HCT116 (cell line): Measurements from ENCODE around the gene PLEKHA5. TPM values are rescaled to one million over a fixed set of nuclear protein-coding genes. Genes with fewer than 3 reads are reported as not detected.

Experiments used
- ATAC-seq: fragments of 200-7000 bp; cut with Tn5 transposase; 2 replicates; pipeline ENCODE4 v1.9.1; 2020; ENCODE audit warnings: mild to moderate bottlenecking, moderate library complexity
- BruUV-seq: library from RNA; stranded (reverse); fragments of 400-500 nt; replicated peaks from 2 replicates; lab custom pipeline; 2021; lab: Mats Ljungman, UMichigan
- CTCF ChIA-PET: fragments of 300-600 bp; sonication (Branson Sonifier 250); formaldehyde crosslinking; loops from one replicate; lab custom pipeline; 2021; ENCODE audit warnings: antibody characterized with exemption; lab: Charles Lee
- POLR2A ChIA-PET: fragments of 300-600, 350-600 bp; sonication (Branson Sonifier 250); formaldehyde crosslinking; loops from one replicate; lab custom pipeline; 2021; ENCODE audit warnings: antibody characterized with exemption; lab: Charles Lee
- RAD21 ChIA-PET, 2 experiments: fragments of 300-600 bp; sonication (Branson Sonifier 250); formaldehyde crosslinking; loops; one replicate each; lab custom pipeline; 2023; ENCODE audit warnings: low total read pairs in 2 of 2; ENCODE audit not compliant: uncharacterized antibody in 2 of 2, unreplicated experiment in 2 of 2, low non-redundant PET in 1 of 2; lab: Charles Lee
- DNase-seq: peaks from one replicate; pipeline ENCODE4 v3.0.0-alpha.2; 2010; ENCODE audit warnings: low read depth, low spot score
- H2AFZ ChIP-seq: fragments of 200-600 bp; shearing (Covaris generic), sonication (generic); 2 replicates; pipeline ENCODE4 v1.6.1; 2017; ENCODE audit warnings: low read depth, mixed run types, mixed read lengths, antibody characterized with exemption, low read length; ENCODE audit not compliant: poor library complexity, severe bottlenecking
- H3K27ac ChIP-seq: 2 replicates; pipeline ENCODE4 v1.5.1; 2012; ENCODE audit warnings: low read depth, low read length
- H3K27me3 ChIP-seq: fragments of 200-600 bp; sonication (generic); 2 replicates; pipeline ENCODE4 v1.6.1; 2016; ENCODE audit warnings: mixed run types, low read length, mixed read lengths; ENCODE audit not compliant: insufficient read depth
- H3K36me3 ChIP-seq, 2 experiments: fragments of 200-500 bp in 1 of 2; fragments of 200-600 bp in 1 of 2; sonication (Bioruptor generic) in 1 of 2; sonication (generic) in 1 of 2; 2 replicates each; pipeline versions ENCODE4 v1.5.1 to v1.6.1; 2014 to 2016; ENCODE audit warnings: low read length in 2 of 2, inconsistent platforms in 1 of 2, mixed read lengths in 1 of 2, mixed run types in 1 of 2; ENCODE audit not compliant: insufficient read depth in 2 of 2, control insufficient read depth in 1 of 2
- H3K4me1 ChIP-seq, 2 experiments: fragments of 200-600 bp in 1 of 2; sonication (generic) in 1 of 2; 2 replicates each; pipeline versions ENCODE4 v1.5.1 to v1.6.1; 2012 to 2017; ENCODE audit warnings: low read length in 2 of 2, inconsistent platforms in 1 of 2, mild to moderate bottlenecking in 1 of 2, mixed read lengths in 1 of 2, mixed run types in 1 of 2, moderate library complexity in 1 of 2; ENCODE audit not compliant: insufficient read depth in 2 of 2, control insufficient read depth in 1 of 2
- H3K4me2 ChIP-seq: fragments of 200-600 bp; sonication (generic); 2 replicates; pipeline ENCODE4 v1.6.1; 2017; ENCODE audit warnings: mixed run types, low read length, mixed read lengths
- H3K4me3 ChIP-seq, 2 experiments: fragments of 200-600 bp in 1 of 2; sonication (generic) in 1 of 2; replicated peaks in 1 of 2; 2 replicates each; pipeline ENCODE4 v1.5.1; 2011 to 2016; ENCODE audit warnings: low read length in 2 of 2, control low read depth in 1 of 2, low read depth in 1 of 2, mild to moderate bottlenecking in 1 of 2, mixed read lengths in 1 of 2, mixed run types in 1 of 2
- H3K79me2 ChIP-seq: fragments of 200-600 bp; sonication (generic); 2 replicates; pipeline ENCODE4 v1.6.1; 2017; ENCODE audit warnings: mild to moderate bottlenecking, mixed run types, low read length, moderate library complexity, mixed read lengths; ENCODE audit not compliant: insufficient read depth
- H3K9ac ChIP-seq: fragments of 200-600 bp; sonication (generic); 2 replicates; pipeline ENCODE4 v1.6.1; 2016; ENCODE audit warnings: low read length, mixed read lengths
- H3K9me2 ChIP-seq: fragments of 200-600 bp; sonication (generic), shearing (Covaris generic); 2 replicates; pipeline ENCODE4 v1.6.1; 2017; ENCODE audit warnings: mixed run types, mild to moderate bottlenecking, moderate library complexity; ENCODE audit not compliant: insufficient read depth
- H3K9me3 ChIP-seq, 2 experiments: fragments of 200-500 bp in 1 of 2; fragments of 200-600 bp in 1 of 2; sonication (Bioruptor generic) in 1 of 2; sonication (generic) in 1 of 2; 2 replicates each; pipeline ENCODE4 v1.6.1; 2014 to 2017; ENCODE audit warnings: low read length in 2 of 2, mixed read lengths in 2 of 2, inconsistent platforms in 1 of 2, low read depth in 1 of 2, mild to moderate bottlenecking in 1 of 2, mixed run types in 1 of 2, moderate library complexity in 1 of 2; ENCODE audit not compliant: control insufficient read depth in 1 of 2, insufficient read depth in 1 of 2
- H4K20me1 ChIP-seq: fragments of 200-600 bp; sonication (generic), shearing (Covaris generic); 2 replicates; pipeline ENCODE4 v1.6.1; 2017; ENCODE audit warnings: mixed run types, mild to moderate bottlenecking, moderate library complexity; ENCODE audit not compliant: insufficient read depth
- CEBPB ChIP-seq: IDR thresholded peaks from 2 replicates; pipeline ENCODE4 v1.6.1; 2012; ENCODE audit warnings: low read depth
- EGR1 ChIP-seq: IDR thresholded peaks from 2 replicates; pipeline ENCODE4 v1.6.1; 2012; ENCODE audit warnings: low read depth
- ELF1 ChIP-seq: IDR thresholded peaks from 2 replicates; pipeline ENCODE4 v1.6.1; 2012; ENCODE audit warnings: low read depth, borderline replicate concordance
- EZH2 ChIP-seq: fragments of 200-600 bp; sonication (generic); IDR thresholded peaks from 2 replicates; pipeline ENCODE4 v1.6.1; 2017; ENCODE audit warnings: antibody characterized with exemption, mixed run types
- FOSL1 ChIP-seq: IDR thresholded peaks from 2 replicates; pipeline ENCODE4 v1.6.1; 2012; ENCODE audit warnings: low read depth
- POLR2A ChIP-seq: IDR thresholded peaks from 2 replicates; pipeline ENCODE4 v1.7.0; 2011; ENCODE audit warnings: borderline replicate concordance; ENCODE audit not compliant: insufficient read depth, insufficient read length; ENCODE audit errors: extremely low read depth
- RAD21 ChIP-seq: IDR thresholded peaks from 2 replicates; pipeline ENCODE4 v1.6.1; 2012; ENCODE audit warnings: low read depth, mild to moderate bottlenecking
- SIN3A ChIP-seq: IDR thresholded peaks from 2 replicates; pipeline ENCODE4 v1.6.1; 2012; ENCODE audit warnings: low read depth
- SRF ChIP-seq: IDR thresholded peaks from 2 replicates; pipeline ENCODE4 v1.6.1; 2012; ENCODE audit warnings: low read depth
- TCF7L2 ChIP-seq: IDR thresholded peaks from 2 replicates; pipeline ENCODE4 v1.7.0; 2011; ENCODE audit warnings: borderline replicate concordance, inconsistent platforms; ENCODE audit not compliant: insufficient read depth, insufficient read length; ENCODE audit errors: extremely low read depth
- YY1 ChIP-seq: IDR thresholded peaks from 2 replicates; pipeline ENCODE4 v1.6.1; 2011; ENCODE audit warnings: low read length, low read depth, moderate library complexity, mild to moderate bottlenecking; ENCODE audit not compliant: insufficient replicate concordance; ENCODE audit errors: extremely low read depth
- ZFX ChIP-seq: fragments of 450-650 bp; IDR thresholded peaks from 2 replicates; pipeline ENCODE4 v1.6.1; 2017
- ZNF274 ChIP-seq: fragments of 200-500 bp; sonication (Bioruptor generic); IDR thresholded peaks from 2 replicates; pipeline ENCODE4 v1.6.1; 2014; ENCODE audit warnings: mild to moderate bottlenecking, low read depth, low read length, inconsistent platforms
- intact Hi-C: fragments of 100-400 bp; cut with micrococcal nuclease; formaldehyde crosslinking; loops from 2 replicates; pipeline ENCODE4 v1.10.0; 2022
- total RNA-seq: library from RNA; stranded (reverse); gene quantifications from one replicate; pipeline ENCODE4 v1.2.1, GENCODE V29; 2021; ENCODE audit not compliant: unreplicated experiment
- TF ChIP-seq, protein P1 (sequence below): IDR thresholded peaks from 2 replicates; pipeline ENCODE4 v1.6.1; 2012; ENCODE audit warnings: low read depth
- TF ChIP-seq, protein P2 (sequence below): IDR thresholded peaks from 2 replicates; pipeline ENCODE4 v1.6.1; 2011; ENCODE audit warnings: mild to moderate bottlenecking, low read length, moderate library complexity; ENCODE audit not compliant: insufficient replicate concordance; ENCODE audit errors: extremely low read depth
- TF ChIP-seq, protein P3 (sequence below): IDR thresholded peaks from 2 replicates; pipeline ENCODE4 v1.6.1; 2012
- TF ChIP-seq, protein P4 (sequence below), 3 experiments: fragments of 200-600 bp in 1 of 3; sonication (generic) in 1 of 3; IDR thresholded peaks in 2 of 3; conservative IDR thresholded peaks in 1 of 3; 2 replicates each; pipeline ENCODE4 v1.5.1; 2012 to 2017; ENCODE audit warnings: low read depth in 2 of 3, low read length in 2 of 3, antibody characterized with exemption in 1 of 3, borderline replicate concordance in 1 of 3, control low read depth in 1 of 3, mild to moderate bottlenecking in 1 of 3, mixed read lengths in 1 of 3, mixed run types in 1 of 3, moderate library complexity in 1 of 3; ENCODE audit not compliant: insufficient read depth in 1 of 3

Gene PLEKHA5
- total RNA-seq, 1 experiment from 2014 or later, result 18.9 TPM

DNA sequence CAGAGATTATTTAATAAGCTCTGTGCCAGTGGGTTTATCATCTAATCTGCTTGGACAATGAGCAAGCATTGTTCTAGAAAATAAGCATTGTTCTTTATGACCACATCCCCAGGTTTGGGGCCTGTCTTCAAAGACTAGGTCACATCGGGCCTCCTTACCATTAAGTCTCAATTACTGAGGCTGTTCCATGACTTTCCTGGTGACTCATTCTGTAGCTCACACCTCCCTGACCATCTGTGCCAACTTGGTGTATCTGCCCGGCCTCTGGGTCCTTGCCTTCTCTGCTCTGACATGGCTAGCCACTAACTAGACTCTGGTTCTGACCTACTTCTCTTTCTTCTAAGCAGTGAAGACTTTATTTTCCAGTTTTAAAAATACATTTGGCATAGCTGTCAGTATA, 44.4 kb upstream of the PLEKHA5 start:
- Histone ChIP-seq H3K27ac (no peak overlapping the region), H3K9ac (no peak overlapping the region), H2AFZ (peak overlapping the region; percentile 65), H3K9me2 (no peaks in the 10 kb centered on the region), H3K4me3 (no peak overlapping the region), H3K9me3 (no peaks in the 10 kb centered on the region), H4K20me1 (no peaks in the 10 kb centered on the region), H3K4me1 (no peaks in the 10 kb centered on the region), H3K79me2 (no peaks in the 10 kb centered on the region), H3K4me2 (no peak overlapping the region), H3K27me3 (no peaks in the 10 kb centered on the region), H3K36me3 (no peaks in the 10 kb centered on the region)
- intact Hi-C loops, result no loop called here
- no peak for TF ChIP-seq RAD21
- TF ChIP-seq, protein P1, sequence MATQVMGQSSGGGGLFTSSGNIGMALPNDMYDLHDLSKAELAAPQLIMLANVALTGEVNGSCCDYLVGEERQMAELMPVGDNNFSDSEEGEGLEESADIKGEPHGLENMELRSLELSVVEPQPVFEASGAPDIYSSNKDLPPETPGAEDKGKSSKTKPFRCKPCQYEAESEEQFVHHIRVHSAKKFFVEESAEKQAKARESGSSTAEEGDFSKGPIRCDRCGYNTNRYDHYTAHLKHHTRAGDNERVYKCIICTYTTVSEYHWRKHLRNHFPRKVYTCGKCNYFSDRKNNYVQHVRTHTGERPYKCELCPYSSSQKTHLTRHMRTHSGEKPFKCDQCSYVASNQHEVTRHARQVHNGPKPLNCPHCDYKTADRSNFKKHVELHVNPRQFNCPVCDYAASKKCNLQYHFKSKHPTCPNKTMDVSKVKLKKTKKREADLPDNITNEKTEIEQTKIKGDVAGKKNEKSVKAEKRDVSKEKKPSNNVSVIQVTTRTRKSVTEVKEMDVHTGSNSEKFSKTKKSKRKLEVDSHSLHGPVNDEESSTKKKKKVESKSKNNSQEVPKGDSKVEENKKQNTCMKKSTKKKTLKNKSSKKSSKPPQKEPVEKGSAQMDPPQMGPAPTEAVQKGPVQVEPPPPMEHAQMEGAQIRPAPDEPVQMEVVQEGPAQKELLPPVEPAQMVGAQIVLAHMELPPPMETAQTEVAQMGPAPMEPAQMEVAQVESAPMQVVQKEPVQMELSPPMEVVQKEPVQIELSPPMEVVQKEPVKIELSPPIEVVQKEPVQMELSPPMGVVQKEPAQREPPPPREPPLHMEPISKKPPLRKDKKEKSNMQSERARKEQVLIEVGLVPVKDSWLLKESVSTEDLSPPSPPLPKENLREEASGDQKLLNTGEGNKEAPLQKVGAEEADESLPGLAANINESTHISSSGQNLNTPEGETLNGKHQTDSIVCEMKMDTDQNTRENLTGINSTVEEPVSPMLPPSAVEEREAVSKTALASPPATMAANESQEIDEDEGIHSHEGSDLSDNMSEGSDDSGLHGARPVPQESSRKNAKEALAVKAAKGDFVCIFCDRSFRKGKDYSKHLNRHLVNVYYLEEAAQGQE, result no peak
- no peak for TF ChIP-seq ZFX
- TF ChIP-seq YY1, result no peak
- TF ChIP-seq EZH2, result no peak
- no peak for TF ChIP-seq SRF
- TF ChIP-seq POLR2A, result no peak
- TF ChIP-seq FOSL1, result no peak
- no peak for TF ChIP-seq SIN3A
- TF ChIP-seq, protein P2, sequence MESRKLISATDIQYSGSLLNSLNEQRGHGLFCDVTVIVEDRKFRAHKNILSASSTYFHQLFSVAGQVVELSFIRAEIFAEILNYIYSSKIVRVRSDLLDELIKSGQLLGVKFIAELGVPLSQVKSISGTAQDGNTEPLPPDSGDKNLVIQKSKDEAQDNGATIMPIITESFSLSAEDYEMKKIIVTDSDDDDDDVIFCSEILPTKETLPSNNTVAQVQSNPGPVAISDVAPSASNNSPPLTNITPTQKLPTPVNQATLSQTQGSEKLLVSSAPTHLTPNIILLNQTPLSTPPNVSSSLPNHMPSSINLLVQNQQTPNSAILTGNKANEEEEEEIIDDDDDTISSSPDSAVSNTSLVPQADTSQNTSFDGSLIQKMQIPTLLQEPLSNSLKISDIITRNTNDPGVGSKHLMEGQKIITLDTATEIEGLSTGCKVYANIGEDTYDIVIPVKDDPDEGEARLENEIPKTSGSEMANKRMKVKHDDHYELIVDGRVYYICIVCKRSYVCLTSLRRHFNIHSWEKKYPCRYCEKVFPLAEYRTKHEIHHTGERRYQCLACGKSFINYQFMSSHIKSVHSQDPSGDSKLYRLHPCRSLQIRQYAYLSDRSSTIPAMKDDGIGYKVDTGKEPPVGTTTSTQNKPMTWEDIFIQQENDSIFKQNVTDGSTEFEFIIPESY, result no peak
- TF ChIP-seq TCF7L2, result no peak
- TF ChIP-seq, protein P3, sequence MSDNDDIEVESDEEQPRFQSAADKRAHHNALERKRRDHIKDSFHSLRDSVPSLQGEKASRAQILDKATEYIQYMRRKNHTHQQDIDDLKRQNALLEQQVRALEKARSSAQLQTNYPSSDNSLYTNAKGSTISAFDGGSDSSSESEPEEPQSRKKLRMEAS, result no peak
- TF ChIP-seq ELF1, result no peak
- TF ChIP-seq ZNF274, result no peak
- no peak for TF ChIP-seq EGR1
- TF ChIP-seq CEBPB, result no peak
- TF ChIP-seq, protein P4, sequence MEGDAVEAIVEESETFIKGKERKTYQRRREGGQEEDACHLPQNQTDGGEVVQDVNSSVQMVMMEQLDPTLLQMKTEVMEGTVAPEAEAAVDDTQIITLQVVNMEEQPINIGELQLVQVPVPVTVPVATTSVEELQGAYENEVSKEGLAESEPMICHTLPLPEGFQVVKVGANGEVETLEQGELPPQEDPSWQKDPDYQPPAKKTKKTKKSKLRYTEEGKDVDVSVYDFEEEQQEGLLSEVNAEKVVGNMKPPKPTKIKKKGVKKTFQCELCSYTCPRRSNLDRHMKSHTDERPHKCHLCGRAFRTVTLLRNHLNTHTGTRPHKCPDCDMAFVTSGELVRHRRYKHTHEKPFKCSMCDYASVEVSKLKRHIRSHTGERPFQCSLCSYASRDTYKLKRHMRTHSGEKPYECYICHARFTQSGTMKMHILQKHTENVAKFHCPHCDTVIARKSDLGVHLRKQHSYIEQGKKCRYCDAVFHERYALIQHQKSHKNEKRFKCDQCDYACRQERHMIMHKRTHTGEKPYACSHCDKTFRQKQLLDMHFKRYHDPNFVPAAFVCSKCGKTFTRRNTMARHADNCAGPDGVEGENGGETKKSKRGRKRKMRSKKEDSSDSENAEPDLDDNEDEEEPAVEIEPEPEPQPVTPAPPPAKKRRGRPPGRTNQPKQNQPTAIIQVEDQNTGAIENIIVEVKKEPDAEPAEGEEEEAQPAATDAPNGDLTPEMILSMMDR (IDR thresholded peaks at IDR 0.05 in 2 of 3, conservative IDR thresholded peaks at IDR 0.05 in 1 of 3; ENCODE audit: borderline replicate concordance in 1 of 3, insufficient read depth in 1 of 3, low read depth in 2 of 3, low read length in 2 of 3), result no peak
- POLR2A ChIA-PET, result no interaction called here
- no TSS peak for BruUV-seq
- no peak for DNase-seq
- no peak for ATAC-seq
- CTCF ChIA-PET, result no interaction called here
- RAD21 ChIA-PET, result no interaction called here
